M059J (cell line): ENCODE data around the gene CPNE8. TPM values are rescaled to one million over a fixed set of nuclear protein-coding genes. Genes with fewer than 3 reads are reported as not detected.

ENCODE experiments used
- DNase-seq: peaks from one replicate; pipeline ENCODE4 v3.0.0-alpha.2; 2012; ENCODE audit warnings: low read depth
- total RNA-seq: library from RNA; depleted of rRNA; stranded (reverse); fragments of >200 nt; shearing (Covaris generic); gene quantifications from 2 replicates; pipeline ENCODE4 v1.2.3, GENCODE V29; 2014; rRNA removed

CPNE8 gene
- total RNA-seq, result 9.8 and 11.6 TPM in 2 replicates

DNA sequence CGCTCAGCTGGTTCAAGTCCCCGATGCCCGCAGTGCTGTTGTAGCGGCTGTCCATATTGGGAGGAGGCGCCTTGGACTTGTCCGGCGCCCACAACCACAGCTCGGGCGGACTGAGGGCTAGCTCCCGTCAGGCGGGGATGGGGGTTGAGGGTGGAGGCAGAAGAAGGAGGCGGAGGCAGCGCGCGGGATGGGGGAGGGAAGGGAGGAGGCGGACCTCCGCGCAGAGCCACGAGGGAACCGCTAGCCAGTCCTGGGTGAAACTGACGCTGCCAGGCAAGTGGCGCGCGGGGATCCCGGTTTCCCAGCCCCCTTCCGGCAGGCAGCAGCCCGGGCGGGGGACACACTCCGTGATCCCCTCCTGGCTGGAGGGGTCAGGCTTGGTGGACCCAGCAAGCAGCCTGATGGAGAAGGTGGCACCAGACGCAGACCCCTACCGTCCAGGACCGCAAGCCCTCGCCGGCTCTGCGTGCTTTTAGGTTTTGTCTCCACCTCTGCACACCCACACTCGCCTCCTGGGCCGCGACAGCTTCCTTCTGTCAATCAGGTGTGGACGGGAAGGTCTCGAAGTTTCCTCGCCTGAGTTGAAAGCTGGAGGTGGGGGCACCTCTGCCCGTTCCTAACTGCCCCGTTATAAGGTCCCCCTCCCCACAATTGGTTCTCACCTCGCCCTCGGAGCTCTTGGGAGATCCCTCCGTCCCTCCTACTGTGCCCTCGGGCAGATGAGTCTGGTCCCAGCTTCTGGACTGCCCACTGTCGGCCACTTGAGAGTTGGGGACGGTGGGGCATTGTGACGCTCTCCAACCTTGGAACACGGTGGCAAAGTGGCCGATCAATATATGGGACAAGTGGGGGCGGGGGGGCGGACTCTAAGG is at the start of gene CPNE8:
Gene CPNE8, minus strand, starts transcription at position 112 of the 872 bp plus-strand sequence. Its CDS starts 57 bp downstream, at position 55.
- peak; percentile 76 for DNase-seq

DNA sequence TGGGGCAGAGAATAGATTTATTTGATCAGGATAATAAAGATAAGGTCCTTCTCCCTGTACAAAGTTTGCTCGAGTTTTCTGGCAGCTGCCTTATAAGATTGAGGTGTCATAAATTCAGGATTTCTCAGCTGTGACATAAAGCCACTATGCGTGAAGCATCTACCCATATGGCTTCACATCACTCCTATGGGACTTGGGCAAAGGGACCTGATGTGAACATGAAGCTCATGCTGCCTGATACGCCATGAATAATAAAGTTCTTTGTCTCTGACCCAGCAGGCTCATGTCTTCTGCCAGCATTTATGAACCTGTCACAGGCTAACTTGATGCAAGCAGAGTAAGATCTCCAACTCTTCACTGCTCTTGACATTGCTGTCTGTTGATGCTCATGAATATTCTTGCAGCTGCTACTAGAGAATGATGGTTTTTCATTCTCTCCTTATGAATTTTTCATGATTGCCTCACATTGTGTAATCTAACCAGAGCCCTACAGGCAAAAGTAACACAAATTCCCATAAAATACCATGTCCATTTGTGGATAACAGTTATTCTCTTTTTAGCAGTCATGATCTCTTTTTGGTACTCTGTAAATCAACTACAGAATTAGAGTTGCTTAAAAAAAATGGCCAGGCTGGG is 49.0 kb upstream of the CPNE8 start:
- DNase-seq, result peak; percentile 10

DNA sequence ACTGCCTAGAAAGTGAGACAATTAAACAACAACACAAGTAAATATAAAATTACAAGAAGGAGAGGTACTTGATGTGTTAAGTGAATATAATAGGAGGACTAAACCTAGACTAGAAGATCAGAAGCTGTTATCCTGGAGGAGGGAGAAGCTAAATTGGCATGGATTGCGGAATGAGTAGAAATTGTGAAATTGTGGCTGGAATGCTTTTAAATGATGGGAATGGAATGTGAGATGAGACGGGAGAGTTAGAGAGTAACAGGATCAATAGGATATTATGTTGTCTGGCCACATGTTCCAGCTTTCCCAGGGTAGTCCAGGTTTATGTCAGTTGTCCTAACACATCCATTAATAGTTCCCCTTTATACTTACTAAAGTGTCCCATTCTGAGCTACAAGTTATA is 44.0 kb upstream of the CPNE8 start:
- no peak for DNase-seq

DNA sequence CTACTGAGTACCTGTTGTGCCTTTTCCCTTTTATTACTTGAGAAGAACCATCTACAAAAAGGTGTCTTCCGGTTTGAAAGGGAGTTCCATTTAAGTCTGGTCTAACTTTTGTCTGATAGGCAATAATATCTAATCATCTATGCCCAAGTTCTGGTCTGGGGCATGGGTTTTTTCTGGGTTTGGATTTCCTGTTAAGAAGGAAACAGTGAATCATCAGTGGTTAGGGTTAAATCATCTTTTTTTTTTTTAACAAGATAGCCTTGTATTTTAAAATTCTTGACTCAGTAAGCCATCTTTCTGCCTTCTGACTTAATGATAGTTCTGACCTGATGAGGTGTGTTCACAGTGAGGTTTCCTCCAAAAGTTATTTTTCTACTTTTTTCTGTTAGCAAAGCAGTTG is 29.3 kb upstream of the CPNE8 start:
- DNase-seq, result peak; percentile 27

DNA sequence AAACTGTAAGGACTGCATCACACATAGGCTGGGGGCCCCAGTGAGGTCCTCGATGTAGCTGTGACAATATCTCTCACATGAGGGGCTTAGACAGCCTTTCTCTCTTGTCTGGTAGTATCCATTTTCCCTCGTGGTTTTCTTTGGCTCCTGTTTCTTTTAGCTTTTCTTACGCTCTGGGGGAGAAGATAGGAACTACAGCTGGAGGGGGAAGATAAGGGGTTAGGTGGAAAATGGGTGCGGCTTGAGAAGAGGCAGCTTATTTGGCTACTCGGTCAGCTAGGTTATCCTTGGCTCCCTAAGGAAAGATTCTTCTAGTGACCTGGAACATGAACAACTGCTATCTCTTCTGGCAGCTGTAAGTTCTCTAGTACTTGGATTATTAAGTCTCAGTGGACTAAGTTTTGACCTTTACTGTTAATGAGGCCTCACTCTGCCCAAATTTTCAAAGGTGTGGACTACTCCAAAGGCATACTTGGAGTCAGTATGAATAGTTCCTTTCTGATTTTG is 28.7 kb upstream of the CPNE8 start:
- no peak for DNase-seq

DNA sequence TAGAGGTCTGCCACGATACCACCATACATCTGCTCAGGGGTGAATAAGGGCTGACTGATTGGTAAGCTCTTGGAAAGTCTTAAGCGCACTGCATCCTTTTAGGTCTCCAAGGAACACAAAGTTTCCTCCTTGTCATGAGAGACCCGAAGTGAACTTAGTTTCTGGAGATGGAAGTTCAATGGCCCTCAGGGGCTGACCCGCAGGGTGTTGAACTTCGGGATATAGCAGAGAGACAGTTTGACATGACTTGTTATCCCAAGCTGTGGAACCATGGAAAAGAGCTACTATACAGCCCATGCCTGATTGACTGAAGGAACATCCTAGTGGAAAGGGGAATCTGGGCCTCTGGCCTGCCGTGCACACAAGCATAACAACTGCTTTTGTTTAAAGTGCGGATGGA is 26.9 kb upstream of the CPNE8 start:
- no peak for DNase-seq

DNA sequence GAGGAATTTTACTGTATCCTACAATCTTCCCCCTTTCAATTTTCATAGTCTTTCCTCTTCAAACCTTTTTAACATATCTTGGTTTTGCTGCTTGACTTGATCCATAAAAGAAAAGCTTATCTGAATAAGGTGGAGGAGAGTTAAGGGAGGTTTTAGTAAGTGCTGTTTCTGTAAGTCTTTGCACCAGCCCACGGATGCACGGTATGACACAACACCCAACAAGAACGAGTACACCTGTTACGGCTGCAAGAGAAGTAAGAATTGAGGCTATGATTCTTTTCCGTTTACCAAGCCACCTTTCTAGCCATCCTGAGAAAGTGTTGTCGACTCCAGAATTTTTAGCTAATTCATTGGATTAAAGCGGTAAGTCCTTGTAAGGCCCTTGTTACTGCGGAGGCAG is 26.1 kb upstream of the CPNE8 start:
- DNase-seq, result no peak

DNA sequence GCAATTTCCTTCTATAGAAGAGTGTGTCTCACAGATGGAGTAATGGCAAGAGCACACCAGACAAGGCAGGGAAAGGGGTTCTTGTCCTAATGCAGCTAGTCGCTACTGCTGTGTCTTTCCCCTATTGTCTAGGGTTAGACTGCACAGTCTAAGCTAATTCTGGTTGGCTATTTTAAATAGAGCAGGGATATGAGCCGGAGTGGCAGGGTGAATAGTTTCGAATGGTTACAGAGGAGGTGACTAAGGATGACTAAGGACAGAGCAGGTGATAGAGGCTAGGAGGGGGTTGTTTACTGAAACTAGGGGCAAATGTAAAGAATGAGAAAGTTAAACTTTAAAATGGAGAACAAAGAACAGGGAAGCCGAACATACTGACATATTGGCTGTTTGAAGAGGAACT is 25.6 kb upstream of the CPNE8 start:
- no peak for DNase-seq

DNA sequence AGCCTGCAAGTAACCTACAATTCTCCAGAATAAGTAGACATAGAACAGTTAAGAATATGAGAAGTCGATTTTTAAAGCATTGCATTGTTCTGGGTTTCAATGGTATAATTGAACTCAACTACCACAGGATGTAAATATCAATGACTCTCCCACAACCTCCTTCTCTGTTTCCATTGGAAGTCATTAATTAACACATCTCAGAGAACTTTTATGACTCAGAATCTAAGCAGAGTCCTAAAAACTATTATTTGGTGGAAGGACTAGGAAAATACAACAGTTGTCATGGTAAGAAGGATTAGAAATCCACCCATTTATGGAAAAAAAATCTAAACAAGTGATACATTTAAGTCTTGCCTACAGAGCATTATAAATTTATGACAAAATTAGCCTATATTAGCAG is 21.1 kb upstream of the CPNE8 start:
- DNase-seq, result no peak

DNA sequence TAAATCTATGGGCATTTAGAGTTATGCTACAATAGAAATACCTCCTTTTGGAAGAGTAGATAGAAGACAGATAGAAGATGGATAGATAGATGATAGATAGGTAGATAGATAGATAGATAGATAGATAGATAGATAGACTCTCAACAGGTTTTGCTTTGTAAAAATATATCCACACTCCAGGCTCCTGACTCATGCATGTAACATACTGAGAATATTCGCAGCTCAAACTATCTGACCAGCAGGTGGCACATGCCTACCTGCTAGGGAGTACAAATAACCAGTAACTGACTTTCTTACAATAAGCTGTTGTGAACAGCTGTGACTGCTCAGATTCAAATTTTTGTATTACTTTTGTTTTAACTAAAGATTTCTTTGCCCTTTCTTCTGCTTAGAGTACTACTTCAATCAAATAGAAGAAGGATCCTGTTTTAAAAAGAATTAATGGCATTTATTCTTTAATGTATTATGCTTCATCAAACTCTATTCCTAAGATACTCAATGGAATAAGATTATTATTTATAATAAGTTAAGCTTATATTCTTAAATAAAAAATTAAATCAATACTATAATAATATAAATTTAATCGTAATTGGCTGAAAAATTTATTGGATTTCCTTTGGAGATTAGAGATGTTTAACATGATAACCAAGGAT is 15.8 kb upstream of the CPNE8 start:
- DNase-seq, result peak; percentile 65

DNA sequence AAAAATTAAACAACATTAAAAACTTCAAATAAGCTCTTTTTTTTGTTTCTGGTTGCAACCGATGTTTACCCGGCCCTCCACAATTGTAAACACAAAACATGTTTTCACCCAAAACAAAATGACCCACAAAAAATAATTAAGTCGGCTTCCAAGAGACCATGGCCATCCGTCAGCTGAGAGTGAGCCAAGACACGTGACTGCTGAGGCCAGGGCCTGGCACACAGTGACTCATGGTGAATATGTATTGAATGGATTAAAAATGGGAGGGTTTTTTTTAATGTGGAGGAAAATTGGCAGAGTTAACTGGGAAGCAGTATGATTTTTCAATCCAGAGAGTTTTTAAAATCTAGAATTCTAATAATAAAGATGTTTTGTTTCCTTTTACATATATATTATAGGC is 13.8 kb upstream of the CPNE8 start:
- peak; percentile 51 for DNase-seq

DNA sequence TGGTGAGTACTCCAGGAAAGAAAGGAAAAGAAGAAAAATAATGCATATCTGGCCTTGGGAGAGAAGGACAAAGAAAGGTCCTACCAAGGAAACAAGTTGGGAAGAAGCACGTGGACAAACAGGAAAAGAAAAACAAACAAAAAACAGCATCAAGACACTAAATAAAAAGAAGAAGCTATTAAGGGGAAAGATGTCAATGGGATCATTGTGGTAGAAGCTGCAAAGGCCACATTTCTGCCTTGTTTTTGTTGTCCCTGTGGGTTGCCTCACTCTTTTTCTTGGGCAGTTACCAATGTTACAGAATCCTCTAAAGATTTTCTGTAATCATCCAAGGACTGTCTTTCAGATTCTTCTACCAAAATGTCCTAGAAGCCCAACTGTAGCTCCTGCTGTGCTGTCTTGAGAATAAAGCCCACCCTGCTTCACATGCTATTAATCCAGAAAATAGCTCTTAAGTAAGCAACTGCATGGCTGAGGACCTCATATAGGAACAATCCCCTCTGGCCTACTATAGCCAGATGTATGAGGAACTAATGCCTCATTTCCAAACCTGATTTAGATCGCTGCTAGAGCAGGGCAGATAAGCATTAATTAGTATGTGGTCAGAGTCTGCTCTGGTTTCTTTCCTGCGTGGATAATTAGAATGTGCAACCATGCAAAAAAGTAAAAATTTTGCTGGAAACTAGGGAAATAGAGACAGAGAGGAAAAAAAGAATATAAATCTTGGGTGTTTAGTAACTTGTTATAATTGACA is 10.2 kb upstream of the CPNE8 start:
- DNase-seq, result no peak

DNA sequence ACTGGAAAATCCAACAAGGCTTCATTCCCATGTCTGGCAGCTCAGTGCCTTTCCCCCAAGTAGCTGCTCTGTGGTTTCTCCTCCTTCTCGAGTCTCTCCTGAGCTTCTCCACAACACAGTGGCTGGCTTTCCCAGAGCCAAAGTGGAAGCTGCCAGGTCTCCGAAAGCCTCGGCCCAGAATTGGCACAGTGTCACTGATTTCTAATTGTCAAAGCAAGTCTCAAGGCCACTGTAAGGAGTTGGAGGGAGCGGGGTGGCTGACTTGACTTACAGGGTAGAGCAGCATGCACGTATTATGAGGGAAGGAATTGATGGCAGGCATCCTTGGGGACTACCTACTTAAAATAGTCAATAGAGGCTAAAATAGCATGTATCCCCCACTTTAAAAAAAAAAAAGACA is 6.7 kb upstream of the CPNE8 start:
- no peak for DNase-seq

DNA sequence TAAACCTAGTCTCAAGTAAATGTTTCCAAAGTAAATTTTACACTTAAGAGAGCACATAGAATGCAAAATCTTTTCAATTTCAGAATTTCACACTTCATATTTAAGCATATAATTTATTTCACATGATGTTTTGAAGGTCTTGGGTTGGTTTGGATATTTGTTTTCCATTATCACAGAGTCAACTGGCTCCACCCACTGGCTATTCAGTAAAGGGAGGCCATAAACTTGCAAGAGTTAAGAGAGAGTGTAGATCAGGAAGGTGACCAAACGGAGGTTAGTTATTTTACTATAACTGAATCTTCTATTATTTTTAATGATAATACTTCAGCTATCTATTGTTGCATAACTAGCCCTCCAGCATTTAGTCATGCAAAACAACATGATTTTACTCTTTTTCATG is 6.2 kb upstream of the CPNE8 start:
- DNase-seq, result no peak

DNA sequence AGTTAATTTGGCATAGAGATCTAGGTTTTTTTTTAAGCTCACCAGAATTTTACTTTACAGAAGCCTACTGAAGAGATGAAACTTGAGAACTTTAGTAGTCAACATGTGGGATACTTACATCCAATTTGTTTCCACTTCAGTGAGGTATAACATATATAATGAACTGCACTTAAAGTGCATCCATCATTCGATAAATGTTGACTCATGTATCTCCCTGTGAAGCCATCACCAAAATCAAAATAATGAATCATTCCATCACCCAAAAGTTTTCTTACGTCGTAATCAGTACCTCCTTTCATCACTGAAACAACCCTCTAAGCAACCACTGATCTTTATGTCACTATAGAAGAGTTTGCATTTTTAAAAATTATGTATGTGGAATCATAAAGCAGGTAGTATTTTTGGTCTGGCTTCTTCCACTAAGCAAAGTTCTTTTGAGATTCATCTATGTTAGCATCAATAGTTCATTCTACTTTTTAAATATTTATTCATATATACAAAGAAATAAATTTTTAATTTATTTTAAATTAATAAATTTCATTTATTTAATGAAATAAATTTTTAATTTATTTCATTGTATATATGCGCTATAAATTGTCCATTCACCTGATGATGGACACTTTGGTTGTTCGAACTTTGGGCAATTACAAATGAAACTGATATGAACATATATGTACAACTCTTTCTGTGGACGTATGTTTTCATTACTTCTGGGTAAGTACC is 2.0 kb upstream of the CPNE8 start:
- DNase-seq, result no peak

DNA sequence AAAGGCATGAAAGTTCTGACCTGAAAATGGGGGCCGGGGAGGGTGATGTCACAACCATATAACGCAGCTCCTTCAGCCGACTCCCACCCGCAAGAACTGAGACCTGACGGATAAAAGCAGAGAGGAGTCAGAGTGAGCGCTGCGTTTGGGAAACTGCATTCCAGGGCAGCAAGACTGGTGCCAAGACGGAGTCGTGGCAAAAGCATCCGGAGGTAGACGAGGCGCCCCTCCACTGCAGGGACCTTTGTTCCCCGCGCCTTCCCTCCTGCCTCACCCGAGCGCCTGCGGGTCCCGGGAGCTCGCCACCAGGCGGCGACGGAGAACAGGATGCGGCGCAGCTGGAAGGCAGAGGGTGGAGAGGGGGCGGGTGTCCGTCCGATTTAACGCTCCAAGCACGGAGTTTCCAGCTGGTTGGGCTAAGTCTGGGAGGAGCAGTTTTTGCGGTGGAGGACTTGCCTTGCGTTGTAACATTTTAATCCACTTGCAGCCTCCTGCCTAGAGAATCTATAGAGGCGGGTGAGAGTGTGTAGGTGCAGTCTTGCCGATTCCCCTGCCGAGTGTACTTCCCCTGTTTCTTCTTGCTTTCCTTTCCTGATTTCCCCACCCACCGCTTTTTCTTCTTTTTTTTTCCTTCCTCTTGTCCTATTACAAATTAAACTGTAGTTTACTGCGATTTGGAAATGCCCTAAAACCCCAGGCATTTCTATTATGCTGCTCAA is 1.2 kb upstream of the CPNE8 start:
- peak; percentile 77 for DNase-seq

DNA sequence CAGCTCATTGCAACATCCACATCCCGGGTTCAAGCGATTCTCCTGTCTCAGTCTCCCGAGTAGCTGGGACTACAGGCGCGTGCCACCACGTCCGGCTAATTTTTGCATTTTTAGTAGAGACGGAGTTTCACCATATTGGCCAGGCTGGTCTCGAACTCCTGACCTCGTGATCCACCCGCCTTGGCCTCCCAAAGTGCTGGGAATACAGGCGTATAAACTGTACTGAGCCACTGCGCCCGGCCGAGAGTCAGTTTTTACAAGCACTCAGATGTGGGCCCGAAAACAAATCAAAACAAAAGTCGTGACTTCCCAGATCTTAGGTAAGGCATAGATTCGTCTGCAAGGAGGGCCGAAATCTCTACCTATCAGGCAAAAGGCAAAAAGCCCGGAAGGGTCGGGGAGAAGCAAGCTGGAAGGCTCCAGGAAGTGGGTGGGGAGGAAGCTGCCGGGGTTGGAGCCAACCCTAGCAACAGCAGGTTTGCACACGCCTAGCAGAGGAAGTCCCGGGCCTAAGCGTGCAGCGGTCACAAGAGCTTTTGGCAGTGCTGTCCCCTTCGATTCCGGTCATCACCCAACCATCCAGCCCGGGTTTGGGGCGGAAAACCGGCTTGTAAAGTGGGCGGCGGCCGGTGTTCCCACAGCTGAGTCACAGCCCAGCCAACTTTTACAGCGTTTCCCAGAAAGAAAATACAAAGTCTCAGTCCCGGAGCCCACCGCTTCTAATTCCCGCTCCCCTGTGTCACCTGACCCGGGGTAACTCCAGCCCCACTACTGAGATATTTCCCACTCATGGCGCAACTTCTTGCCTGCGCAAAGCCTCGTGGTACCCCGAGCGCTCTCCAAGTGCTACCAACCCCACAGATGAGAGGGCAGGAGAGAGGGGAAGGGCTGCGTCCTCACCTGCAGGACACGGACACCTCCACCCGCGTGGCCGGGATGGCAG is 583 bp downstream of the CPNE8 start:
- DNase-seq, result peak; percentile 88

DNA sequence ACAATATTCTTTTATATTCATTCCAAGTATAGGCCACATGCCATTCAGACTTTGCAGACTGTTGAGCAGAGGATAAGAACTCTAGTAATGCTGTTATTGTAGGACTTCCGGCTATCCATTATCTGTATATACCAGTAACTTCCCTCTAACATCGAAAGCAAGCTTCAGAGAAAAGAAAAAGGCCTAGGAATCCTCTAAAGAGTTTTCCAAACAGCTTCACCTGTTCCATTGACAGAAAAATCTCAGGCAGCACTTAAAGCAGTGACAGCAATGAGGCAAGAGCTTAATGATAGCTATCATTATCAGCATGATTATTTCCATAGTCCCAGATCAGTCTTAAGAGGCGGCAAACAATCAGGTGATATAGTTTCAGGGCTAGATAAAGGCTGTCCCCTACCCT is 1.8 kb downstream of the CPNE8 start:
- DNase-seq, result no peak

DNA sequence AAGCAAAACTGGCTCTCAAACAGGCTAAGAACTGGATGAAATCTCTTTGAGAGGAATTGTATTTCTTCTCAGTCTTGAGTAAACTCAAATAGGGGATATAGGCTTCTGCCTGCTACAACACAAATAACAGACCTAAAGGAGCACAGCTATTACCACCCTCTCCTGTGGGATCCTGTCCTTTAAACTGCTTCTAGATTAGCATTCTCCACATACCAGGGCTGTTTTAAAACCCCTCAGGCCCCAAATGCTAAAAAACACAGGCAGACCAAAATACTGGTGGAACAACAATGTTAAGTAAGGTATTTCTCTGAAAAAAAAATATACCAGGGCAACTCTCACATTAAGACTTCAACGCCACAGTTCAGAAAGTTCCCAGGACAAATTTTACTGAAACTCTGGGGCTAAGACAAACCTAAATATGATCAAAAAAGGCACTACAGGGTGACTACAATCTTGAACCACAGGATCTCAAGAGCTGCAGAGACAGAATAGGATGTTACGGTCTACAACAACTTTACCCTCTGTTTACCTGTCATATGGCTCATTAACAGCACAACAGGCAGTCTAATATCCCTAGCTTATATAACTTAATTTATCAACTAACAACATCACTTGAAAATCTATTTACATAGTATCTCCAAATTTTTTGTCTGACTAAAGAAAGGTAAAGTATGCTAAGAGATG is 7.2 kb downstream of the CPNE8 start:
- peak; percentile 43 for DNase-seq
